GM12878 (cell line): Measurements from ENCODE around the gene EHBP1. TPM values are rescaled to one million over a fixed set of nuclear protein-coding genes. Genes with fewer than 3 reads are reported as not detected.
"Not testable (repeated sequence)": the region's sequence is repeated elsewhere in the genome, so short reads cannot be mapped to it uniquely, and the experiment has no call there.

Source experiments
- ATAC-seq: fragments of 200-7000 bp; cut with Tn5 transposase; 3 replicates; pipeline ENCODE4 v1.9.1; 2020; ENCODE audit warnings: mild to moderate bottlenecking, moderate library complexity
- BruUV-seq: library from RNA; stranded (reverse); fragments of 400-500 nt; replicated peaks from 2 replicates; lab custom pipeline; 2021; lab: Mats Ljungman, UMichigan
- CTCF ChIA-PET: fragments of 300-600 bp; sonication (Branson Sonifier 250); formaldehyde crosslinking; extraction: SDS; loops from one replicate; lab custom pipeline; 2021; ENCODE audit warnings: inconsistent platforms; lab: Yijun Ruan, JAX
- POLR2A ChIA-PET: fragments of 350-600 bp; formaldehyde crosslinking; extraction: SDS; loops from one replicate; lab custom pipeline; 2021; ENCODE audit warnings: inconsistent platforms; lab: Charles Lee
- RAD21 ChIA-PET: fragments of 300-600 bp; sonication (Branson Sonifier 250); formaldehyde crosslinking; loops from one replicate; lab custom pipeline; 2023; ENCODE audit warnings: antibody characterized with exemption; ENCODE audit not compliant: unreplicated experiment; lab: Charles Lee
- SMC1A ChIA-PET: fragments of 300-600 bp; sonication (Branson Sonifier 250); formaldehyde crosslinking; loops from one replicate; lab custom pipeline; 2023; ENCODE audit not compliant: unreplicated experiment, uncharacterized antibody; lab: Charles Lee
- DNase-seq: peaks from one replicate; pipeline ENCODE4 v3.0.0-alpha.2; 2011; ENCODE audit warnings: low read depth, low spot score
- FAIRE-seq: peaks from 3 replicates; lab custom pipeline; 2011; peaks lifted over from hg19 to GRCh38; lab: Jason Lieb, UNC
- H2AFZ ChIP-seq: 2 replicates; pipeline ENCODE4 v1.6.0; 2011; ENCODE audit warnings: low read depth, low read length, control low read depth; ENCODE audit not compliant: control insufficient read depth
- H3K27ac ChIP-seq: 2 replicates; pipeline ENCODE4 v1.5.1; 2011; ENCODE audit warnings: control low read depth; ENCODE audit not compliant: control insufficient read depth, insufficient read depth
- H3K27me3 ChIP-seq, 2 experiments: replicated peaks in 1 of 2; 2 replicates each; pipeline versions ENCODE4 v1.6.0 to v1.6.1; 2011; ENCODE audit warnings: low read length in 1 of 2; ENCODE audit not compliant: control insufficient read depth in 2 of 2, insufficient read depth in 2 of 2
- H3K36me3 ChIP-seq, 2 experiments: 2 replicates each; pipeline ENCODE4 v1.5.1; 2011; ENCODE audit warnings: low read length in 1 of 2; ENCODE audit not compliant: control insufficient read depth in 2 of 2, insufficient read depth in 2 of 2
- H3K4me1 ChIP-seq: 2 replicates; pipeline ENCODE4 v1.6.1; 2011; ENCODE audit warnings: mild to moderate bottlenecking, low read length, moderate library complexity, mixed read lengths; ENCODE audit not compliant: control insufficient read depth, insufficient read depth
- H3K4me2 ChIP-seq: 2 replicates; pipeline ENCODE4 v1.6.0; 2011; ENCODE audit warnings: control low read depth; ENCODE audit not compliant: control insufficient read depth, insufficient read depth
- H3K4me3 ChIP-seq: fragments of 200-600 bp; sonication (generic); 2 replicates; pipeline ENCODE4 v1.5.1; 2016
- H3K79me2 ChIP-seq: 2 replicates; pipeline ENCODE4 v1.6.0; 2011; ENCODE audit warnings: low read length; ENCODE audit not compliant: control insufficient read depth, insufficient read depth
- H3K9ac ChIP-seq: 2 replicates; pipeline ENCODE4 v1.8.0; 2011; ENCODE audit warnings: low read length, control low read depth, mixed read lengths; ENCODE audit not compliant: control insufficient read depth, insufficient read depth
- H3K9me3 ChIP-seq: replicated peaks from 3 replicates; pipeline ENCODE4 v1.5.1; 2011; ENCODE audit warnings: mild to moderate bottlenecking, low read length; ENCODE audit not compliant: control insufficient read depth, insufficient read depth
- H4K20me1 ChIP-seq: 2 replicates; pipeline ENCODE4 v1.6.0; 2011; ENCODE audit not compliant: control insufficient read depth, insufficient read depth
- CBFB ChIP-seq: IDR thresholded peaks from 2 replicates; pipeline ENCODE4 v1.6.1; 2016; ENCODE audit warnings: antibody characterized with exemption, low read depth
- GATAD2B ChIP-seq: fragments of 450-650 bp; conservative IDR thresholded peaks from 2 replicates; pipeline ENCODE4 v1.6.1; 2017; ENCODE audit warnings: low read depth, mild to moderate bottlenecking, moderate library complexity
- JUNB ChIP-seq: IDR thresholded peaks from 2 replicates; pipeline ENCODE4 v1.6.1; 2016; ENCODE audit warnings: antibody characterized with exemption, mild to moderate bottlenecking
- KDM1A ChIP-seq: fragments of 200-600 bp; sonication (generic); IDR thresholded peaks from 2 replicates; pipeline ENCODE4 v1.6.1; 2016; ENCODE audit warnings: borderline replicate concordance
- RFX5 ChIP-seq: IDR thresholded peaks from 2 replicates; pipeline ENCODE4 v1.6.1; 2011; ENCODE audit warnings: low read depth, low read length, improper control_type of control experiment
- YBX1 ChIP-seq: fragments of 450-650 bp; IDR thresholded peaks from 2 replicates; pipeline ENCODE4 v1.6.1; 2016; ENCODE audit warnings: antibody characterized with exemption
- WGBS: methylation state at CpG from one replicate; pipeline ENCODE4 v1.1.6; 2016; ENCODE audit warnings: low lambda C conversion rate; ENCODE audit not compliant: insufficient replicate concordance, insufficient coverage; ENCODE audit errors: missing lambda C conversion rate; 5-methylcytosine and 5-hydroxymethylcytosine counted together
- in situ Hi-C: fragments of 300-500 bp; cut with MboI; formaldehyde crosslinking; loops from 9 replicates; pipeline ENCODE4 v1.14.3; 2018; ENCODE audit warnings: mixed read lengths
- intact Hi-C: fragments of 100-400 bp; cut with micrococcal nuclease; formaldehyde crosslinking; loops from one replicate; pipeline ENCODE4 v1.14.2; 2022; ENCODE audit not compliant: unreplicated experiment
- polyA plus RNA-seq, 11 experiments: library from polyadenylated mRNA; depleted of rRNA in 4 of 11; unstranded in 6 of 11; stranded (reverse) in 5 of 11; fragments of >200 nt; fragmentation: Nextera tagmentation in 4 of 11; fragmentation: Illumina TruSeq in 1 of 11; extraction: Ambion mirVana in 4 of 11; extraction: Trizol in 1 of 11; gene quantifications; 1 replicate in 1 of 11; 2 replicates in 10 of 11; pipeline versions ENCODE4 v1.2.1 to v1.2.3, GENCODE V29; 2011 to 2016; ENCODE audit warnings: inconsistent platforms in 2 of 11, missing spikeins in 2 of 11, low read depth in 1 of 11
- total RNA-seq, 4 experiments: library from RNA; depleted of rRNA in 3 of 4; stranded (reverse); fragments of >200 nt in 3 of 4; fragmentation: Illumina TruSeq in 1 of 4; extraction: Trizol in 1 of 4; gene quantifications; 2 replicates each; pipeline versions ENCODE4 v1.2.1 to v1.2.3, GENCODE V29; 2013 to 2021
- TF ChIP-seq, protein P1 (sequence below): fragments of 450-650 bp; formaldehyde crosslinking; IDR thresholded peaks from 2 replicates; pipeline ENCODE4 v1.4.0; 2022; ENCODE audit warnings: mild to moderate bottlenecking, moderate library complexity

EHBP1 gene
- total and polyA plus RNA-seq, 10 of the 15 experiments (the other 5 are each of a cell fraction or from before 2014, with no cell fraction given), result 5.7 to 26.1 (median 13.6) TPM

DNA sequence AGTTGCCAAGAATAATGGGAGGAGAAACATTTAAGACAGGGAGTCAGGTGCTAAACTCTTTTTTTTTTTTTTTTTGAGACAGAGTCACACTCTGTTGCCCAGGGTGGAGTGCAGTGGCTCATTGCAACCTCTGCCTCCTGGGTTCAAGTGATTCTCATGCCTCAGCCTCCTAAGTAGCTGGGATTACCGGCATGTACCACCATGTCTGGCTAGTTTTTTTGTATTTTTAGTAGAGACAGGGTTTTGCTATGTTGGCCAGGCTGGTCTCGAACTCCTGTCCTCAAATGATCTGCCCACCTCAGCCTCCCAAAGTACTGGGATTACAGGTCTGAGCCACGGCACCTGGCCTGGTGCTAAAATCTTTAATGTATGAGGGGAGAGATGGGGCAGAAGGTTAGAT is 7.7 kb downstream of the EHBP1 start:
- H2AFZ ChIP-seq, H3K27me3 ChIP-seq, H3K9ac ChIP-seq, H4K20me1 ChIP-seq, H3K27ac ChIP-seq, H3K4me2 ChIP-seq, DNase-seq, CTCF ChIA-PET, BruUV-seq, intact Hi-C loops, H3K4me1 ChIP-seq, H3K4me3 ChIP-seq, in situ Hi-C loops, FAIRE-seq, H3K36me3 ChIP-seq: not testable (repeated sequence)
- Histone ChIP-seq H3K79me2 (peaks cover 18% of the 10 kb centered on the region), H3K9me3 (peaks cover 17% of the 10 kb centered on the region; the same call in 2 of the 3 replicates)
- WGBS, result 91% methylated on average over 3 of the region's 3 CpGs
- RAD21 ChIA-PET, result interaction anchor here (1.0 kb wide), 1 partner anchor 13 kb away, joined by 4 read pairs; no protein-coding TSS in a partner anchor
- peak; percentile 27; the same call in 2 of the 3 replicates for ATAC-seq
- SMC1A ChIA-PET, result interaction anchor here (1.3 kb wide), 1 partner anchor 8 kb away, joined by 3 read pairs; no protein-coding TSS in a partner anchor
- POLR2A ChIA-PET, result interaction anchor here (0.6 to 1.3 kb wide), 2 partner anchors 48 to 53 kb away, joined by 3 to 4 read pairs; no protein-coding TSS in a partner anchor

DNA sequence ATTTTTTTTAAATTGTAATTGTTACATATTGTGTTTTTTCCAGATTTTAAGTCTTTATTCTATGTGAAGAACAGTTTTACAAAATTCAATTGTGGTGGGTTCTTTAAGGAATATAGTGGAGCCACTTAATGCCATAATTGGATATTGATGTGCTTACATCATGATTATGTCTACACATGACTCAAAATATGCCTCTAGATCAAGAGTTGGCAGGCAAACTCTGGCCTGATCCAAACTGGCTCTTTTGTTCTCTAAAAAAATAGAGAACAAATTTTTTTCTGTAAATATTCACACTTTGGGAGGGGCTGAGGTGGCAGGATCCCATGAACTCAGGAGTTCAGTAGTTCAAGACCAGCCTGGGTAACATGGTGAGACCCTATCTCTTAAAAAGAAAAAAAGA is 8.3 kb downstream of the EHBP1 start:
- intact Hi-C loops, result no loop called here
- SMC1A ChIA-PET, result interaction anchor here (0.8 kb wide), 1 partner anchor 53 kb away, joined by 3 read pairs; no protein-coding TSS in a partner anchor
- Histone ChIP-seq H3K36me3 (no peaks in the 10 kb centered on the region; a peak in 2 of 4 replicates), H3K9ac (no peak overlapping the region), H3K4me1 (no peaks in the 10 kb centered on the region), H3K9me3 (peaks cover 17% of the 10 kb centered on the region; the same call in 2 of the 3 replicates), H3K4me2 (no peak overlapping the region), H3K4me3 (no peak overlapping the region), H2AFZ (no peak overlapping the region), H3K27me3 (no peaks in the 10 kb centered on the region), H3K79me2 (peaks cover 13% of the 10 kb centered on the region), H4K20me1 (no peaks in the 10 kb centered on the region), H3K27ac (no peak overlapping the region)
- POLR2A ChIA-PET, result interaction anchor here (1.1 to 1.6 kb wide), 4 partner anchors 8 to 27 kb away, joined by 4 to 9 read pairs (median 4); partner anchors contain the start of gene EHBP1
- in situ Hi-C loops, result no loop called here
- CTCF ChIA-PET, result no interaction called here
- RAD21 ChIA-PET, result no interaction called here
- no peak for FAIRE-seq
- no TSS peak for BruUV-seq
- TF ChIP-seq, protein P1, sequence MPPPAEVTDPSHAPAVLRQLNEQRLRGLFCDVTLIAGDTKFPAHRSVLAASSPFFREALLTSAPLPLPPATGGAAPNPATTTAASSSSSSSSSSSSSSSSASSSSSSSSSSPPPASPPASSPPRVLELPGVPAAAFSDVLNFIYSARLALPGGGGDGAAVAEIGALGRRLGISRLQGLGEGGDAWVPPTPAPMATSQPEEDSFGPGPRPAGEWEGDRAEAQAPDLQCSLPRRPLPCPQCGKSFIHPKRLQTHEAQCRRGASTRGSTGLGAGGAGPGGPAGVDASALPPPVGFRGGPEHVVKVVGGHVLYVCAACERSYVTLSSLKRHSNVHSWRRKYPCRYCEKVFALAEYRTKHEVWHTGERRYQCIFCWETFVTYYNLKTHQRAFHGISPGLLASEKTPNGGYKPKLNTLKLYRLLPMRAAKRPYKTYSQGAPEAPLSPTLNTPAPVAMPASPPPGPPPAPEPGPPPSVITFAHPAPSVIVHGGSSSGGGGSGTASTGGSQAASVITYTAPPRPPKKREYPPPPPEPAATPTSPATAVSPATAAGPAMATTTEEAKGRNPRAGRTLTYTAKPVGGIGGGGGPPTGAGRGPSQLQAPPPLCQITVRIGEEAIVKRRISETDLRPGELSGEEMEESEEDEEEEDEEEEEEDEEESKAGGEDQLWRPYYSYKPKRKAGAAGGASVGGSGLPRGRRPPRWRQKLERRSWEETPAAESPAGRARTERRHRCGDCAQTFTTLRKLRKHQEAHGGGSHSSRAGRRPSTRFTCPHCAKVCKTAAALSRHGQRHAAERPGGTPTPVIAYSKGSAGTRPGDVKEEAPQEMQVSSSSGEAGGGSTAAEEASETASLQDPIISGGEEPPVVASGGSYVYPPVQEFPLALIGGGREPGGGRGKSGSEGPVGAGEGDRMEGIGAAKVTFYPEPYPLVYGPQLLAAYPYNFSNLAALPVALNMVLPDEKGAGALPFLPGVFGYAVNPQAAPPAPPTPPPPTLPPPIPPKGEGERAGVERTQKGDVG, result no peak
- TF ChIP-seq RFX5, result no peak
- no peak for TF ChIP-seq GATAD2B
- no peak for TF ChIP-seq YBX1
- TF ChIP-seq CBFB, result no peak
- no peak for TF ChIP-seq KDM1A
- TF ChIP-seq JUNB, result 0 out of 2 replicates have a peak, but pooled peaks have one; percentile 1
- TF ChIP-seq, all 136 proteins: peak for 1
- DNase-seq, result no peak
- peak; percentile 57 for ATAC-seq
